Liver (tissue), 9 donors: ENCODE results near the gene ZC3H18. TPM values are rescaled to one million over a fixed set of nuclear protein-coding genes. Genes with fewer than 3 reads are reported as not detected.

Experiments
- DNase-seq: peaks from one replicate; pipeline ENCODE4 v3.0.0-alpha.2; 2017; ENCODE audit warnings: low spot score
- H3K27ac ChIP-seq, 2 donors: one replicate each; pipeline ENCODE4 v1.7.0; 2013; ENCODE audit warnings: inconsistent platforms in 2 of 2, low read length in 2 of 2, control low read depth in 1 of 2, low read depth in 1 of 2, mild to moderate bottlenecking in 1 of 2
- H3K27me3 ChIP-seq, 4 donors: one replicate each; pipeline versions ENCODE4 v1.6.1 to v1.7.0; 2013; ENCODE audit warnings: low read length in 3 of 4, inconsistent platforms in 1 of 4, mild to moderate bottlenecking in 1 of 4, moderate library complexity in 1 of 4; ENCODE audit not compliant: control insufficient read depth in 4 of 4, insufficient read depth in 4 of 4
- H3K36me3 ChIP-seq, 4 donors: one replicate each; pipeline versions ENCODE4 v1.6.1 to v1.7.0; 2013; ENCODE audit warnings: low read length in 3 of 4, mild to moderate bottlenecking in 3 of 4, low read depth in 1 of 4, moderate library complexity in 1 of 4; ENCODE audit not compliant: control insufficient read depth in 4 of 4, insufficient read depth in 3 of 4
- H3K4me1 ChIP-seq, 4 donors: one replicate each; pipeline versions ENCODE4 v1.6.1 to v1.7.0; 2013; ENCODE audit warnings: low read length in 3 of 4, mild to moderate bottlenecking in 3 of 4, moderate library complexity in 1 of 4; ENCODE audit not compliant: control insufficient read depth in 4 of 4, insufficient read depth in 4 of 4
- H3K4me3 ChIP-seq, 3 donors: one replicate each; pipeline versions ENCODE4 v1.6.1 to v1.7.0; 2013; ENCODE audit warnings: low read length in 3 of 3, control low read depth in 1 of 3, low read depth in 1 of 3, mild to moderate bottlenecking in 1 of 3
- H3K9ac ChIP-seq, 2 donors: one replicate each; pipeline ENCODE4 v1.7.0; 2013; ENCODE audit warnings: low read length in 2 of 2, mild to moderate bottlenecking in 2 of 2, moderate library complexity in 2 of 2, control low read depth in 1 of 2, low read depth in 1 of 2
- H3K9me3 ChIP-seq, 4 donors: one replicate each; pipeline versions ENCODE4 v1.6.1 to v1.7.0; 2013; ENCODE audit warnings: low read length in 3 of 4; ENCODE audit not compliant: control insufficient read depth in 4 of 4
- FOXA2 ChIP-seq: IDR thresholded peaks from 2 replicates; pipeline ENCODE4 v1.6.1; 2016; ENCODE audit warnings: antibody characterized with exemption
- HNF4A ChIP-seq, 2 donors: conservative IDR thresholded peaks; 2 replicates each; pipeline ENCODE4 v1.6.1; 2016; ENCODE audit warnings: antibody characterized with exemption in 2 of 2, mild to moderate bottlenecking in 2 of 2
- NR2F2 ChIP-seq: IDR thresholded peaks from 2 replicates; pipeline ENCODE4 v1.6.1; 2016; ENCODE audit warnings: antibody characterized with exemption
- RAD21 ChIP-seq, 2 donors: IDR thresholded peaks; 2 replicates each; pipeline ENCODE4 v1.6.1; 2016; ENCODE audit warnings: antibody characterized with exemption in 2 of 2, mild to moderate bottlenecking in 2 of 2
- REST ChIP-seq: IDR thresholded peaks from 2 replicates; pipeline ENCODE4 v1.6.1; 2016; ENCODE audit warnings: antibody characterized with exemption, mild to moderate bottlenecking
- YY1 ChIP-seq: IDR thresholded peaks from 2 replicates; pipeline ENCODE4 v1.6.1; 2016; ENCODE audit warnings: antibody characterized with exemption, mild to moderate bottlenecking
- WGBS: extraction: QIAGEN DNeasy Blood & Tissue Kit; methylation state at CpG from one replicate; pipeline ENCODE4 v1.1.7; 2013; 5-methylcytosine and 5-hydroxymethylcytosine counted together
- polyA plus RNA-seq, 2 donors: library from polyadenylated mRNA; stranded (reverse) in 1 of 2; unstranded in 1 of 2; fragments of 200-250 nt in 1 of 2; fragments of >200 nt in 1 of 2; fragmentation: Nextera tagmentation in 1 of 2; extraction: Ambion mirVana in 1 of 2; gene quantifications; one replicate each; pipeline versions ENCODE4 v1.2.1 to v1.2.3, GENCODE V29; 2013 to 2015
- total RNA-seq, 2 donors: library from RNA; depleted of rRNA; stranded (reverse); fragments of >200 nt; gene quantifications; one replicate each; pipeline ENCODE4 v1.2.3, GENCODE V29; 2014
- TF ChIP-seq, protein P1 (sequence below): IDR thresholded peaks from 2 replicates; pipeline ENCODE4 v1.6.1; 2016; ENCODE audit warnings: antibody characterized with exemption
- TF ChIP-seq, protein P2 (sequence below): IDR thresholded peaks from 2 replicates; pipeline ENCODE4 v1.6.1; 2016; ENCODE audit warnings: antibody characterized with exemption
- donor health status: healthy.
- donor health status: healthy.
- donor health status: healthy.
- donor health status: healthy.
- donor health status: healthy.

The ZC3H18 gene
- total and polyA plus RNA-seq, 4 donors: 10.2 to 10.9 (median 10.5) TPM

DNA sequence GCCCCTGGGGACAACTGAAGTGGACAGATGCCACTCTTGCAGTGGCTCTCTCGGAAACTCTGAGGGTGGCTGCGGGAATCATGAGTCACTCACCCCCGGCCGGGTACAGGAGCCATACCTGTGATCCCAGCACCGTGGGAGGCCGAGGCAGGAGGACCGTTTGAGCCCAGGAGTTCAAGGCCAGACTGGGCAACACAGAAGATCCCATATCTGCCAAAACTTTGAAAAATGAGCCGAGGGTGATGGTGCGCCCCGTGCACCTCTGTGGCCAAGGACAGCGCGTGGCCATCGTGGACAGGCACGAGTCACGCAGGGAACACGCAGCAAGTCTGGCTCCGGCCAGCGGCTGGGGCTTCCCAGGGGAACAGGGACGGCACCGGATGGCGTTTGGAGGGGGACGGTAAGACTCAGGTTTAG is 41.3 kb upstream of the ZC3H18 start:
- peaks cover 7 to 27% (median 11%) of the 10 kb centered on the region in 4 donors for H3K4me1 ChIP-seq
- DNase-seq: no peak
- H3K9me3 ChIP-seq: no peaks in the 10 kb centered on the region
- H3K27me3 ChIP-seq: no peaks in the 10 kb centered on the region
- WGBS: 90% methylated on average over 22 of the region's 22 CpGs
- H3K9ac ChIP-seq: no peak overlapping the region
- peaks cover 0 to 30% (median 14%) of the 10 kb centered on the region in 4 donors for H3K36me3 ChIP-seq
- no peak overlapping the region for H3K27ac ChIP-seq
- no peak overlapping the region for H3K4me3 ChIP-seq
- no peak for TF ChIP-seq RAD21 (IDR thresholded peaks at IDR 0.05)

DNA sequence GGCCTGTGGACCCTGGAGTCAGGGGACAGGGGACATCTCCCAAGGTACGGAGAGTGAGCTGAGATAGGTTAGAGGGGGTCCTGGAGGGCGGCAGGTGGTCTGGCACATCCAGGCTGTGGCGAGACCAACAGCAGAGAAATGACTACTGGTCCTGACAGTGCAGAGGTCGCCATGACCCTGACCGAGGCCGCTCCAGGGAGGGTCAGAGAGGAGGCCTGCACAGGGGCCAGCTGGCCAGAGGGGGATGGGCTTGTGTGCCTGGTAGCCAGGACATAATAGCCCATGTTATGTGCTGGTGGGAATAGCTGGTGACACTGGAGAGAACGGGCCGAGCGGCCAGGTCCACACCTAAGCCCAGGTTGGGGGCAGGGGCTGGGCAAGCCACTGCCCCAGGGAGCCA is 40.6 kb upstream of the ZC3H18 start:
- peaks cover 0 to 30% (median 14%) of the 10 kb centered on the region in 4 donors for H3K36me3 ChIP-seq
- peak; percentile 40 for DNase-seq
- TF ChIP-seq, protein P1, sequence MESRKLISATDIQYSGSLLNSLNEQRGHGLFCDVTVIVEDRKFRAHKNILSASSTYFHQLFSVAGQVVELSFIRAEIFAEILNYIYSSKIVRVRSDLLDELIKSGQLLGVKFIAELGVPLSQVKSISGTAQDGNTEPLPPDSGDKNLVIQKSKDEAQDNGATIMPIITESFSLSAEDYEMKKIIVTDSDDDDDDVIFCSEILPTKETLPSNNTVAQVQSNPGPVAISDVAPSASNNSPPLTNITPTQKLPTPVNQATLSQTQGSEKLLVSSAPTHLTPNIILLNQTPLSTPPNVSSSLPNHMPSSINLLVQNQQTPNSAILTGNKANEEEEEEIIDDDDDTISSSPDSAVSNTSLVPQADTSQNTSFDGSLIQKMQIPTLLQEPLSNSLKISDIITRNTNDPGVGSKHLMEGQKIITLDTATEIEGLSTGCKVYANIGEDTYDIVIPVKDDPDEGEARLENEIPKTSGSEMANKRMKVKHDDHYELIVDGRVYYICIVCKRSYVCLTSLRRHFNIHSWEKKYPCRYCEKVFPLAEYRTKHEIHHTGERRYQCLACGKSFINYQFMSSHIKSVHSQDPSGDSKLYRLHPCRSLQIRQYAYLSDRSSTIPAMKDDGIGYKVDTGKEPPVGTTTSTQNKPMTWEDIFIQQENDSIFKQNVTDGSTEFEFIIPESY: no peak
- TF ChIP-seq HNF4A (conservative IDR thresholded peaks at IDR 0.05) (no peak), FOXA2 (no peak), REST (no peak), YY1 (no peak)
- H3K27me3 ChIP-seq: no peaks in the 10 kb centered on the region
- WGBS: 95% methylated on average over 9 of the region's 9 CpGs
- no peaks in the 10 kb centered on the region for H3K9me3 ChIP-seq
- no peak overlapping the region for H3K9ac ChIP-seq
- no peak overlapping the region for H3K4me3 ChIP-seq
- peaks cover 3 to 20% (median 8%) of the 10 kb centered on the region in 4 donors for H3K4me1 ChIP-seq
- no peak overlapping the region for H3K27ac ChIP-seq

- H3K36me3 ChIP-seq: peaks cover 0 to 32% (median 15%) of the 10 kb centered on the region in 4 donors
- H3K9ac ChIP-seq: no peak overlapping the region
- H3K27ac ChIP-seq: no peak overlapping the region
- TF ChIP-seq, protein P2, sequence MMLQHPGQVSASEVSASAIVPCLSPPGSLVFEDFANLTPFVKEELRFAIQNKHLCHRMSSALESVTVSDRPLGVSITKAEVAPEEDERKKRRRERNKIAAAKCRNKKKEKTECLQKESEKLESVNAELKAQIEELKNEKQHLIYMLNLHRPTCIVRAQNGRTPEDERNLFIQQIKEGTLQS: no peak
- no peak for TF ChIP-seq FOXA2
- no peak for TF ChIP-seq NR2F2
- no peaks in the 10 kb centered on the region for H3K9me3 ChIP-seq
- DNase-seq: peak; percentile 37
- peaks cover 0 to 15% (median 3%) of the 10 kb centered on the region in 4 donors for H3K4me1 ChIP-seq
- no peaks in the 10 kb centered on the region for H3K27me3 ChIP-seq
- WGBS: 92% methylated on average over 27 of the region's 27 CpGs
- no peak overlapping the region for H3K4me3 ChIP-seq
Observed at GRCh38 chr16:88530051-88530857, 39.9 kb upstream of the ZC3H18 start.
